PC-9 (cell line): ENCODE measurements around the gene ADAM23. TPM values are rescaled to one million over a fixed set of nuclear protein-coding genes. Genes with fewer than 3 reads are reported as not detected.

Experiments
- BruUV-seq: library from RNA; stranded (reverse); fragments of 400-500 nt; replicated peaks from 2 replicates; lab custom pipeline; 2021; lab: Mats Ljungman, UMichigan
- CTCF ChIA-PET: fragments of 300-600 bp; sonication (Branson Sonifier 250); formaldehyde crosslinking; loops from one replicate; lab custom pipeline; 2022; ENCODE audit warnings: antibody characterized with exemption; lab: Charles Lee
- POLR2A ChIA-PET: fragments of 300-600 bp; sonication (Branson Sonifier 250); formaldehyde crosslinking; loops from one replicate; lab custom pipeline; 2022; ENCODE audit warnings: antibody characterized with exemption; ENCODE audit not compliant: unreplicated experiment; lab: Charles Lee
- DNase-seq, 2 experiments: peaks; one replicate each; pipeline versions ENCODE4 v3.0.0 to v3.0.0-alpha.2; 2015 to 2022; ENCODE audit warnings: mixed read lengths in 1 of 2
- H2AFZ ChIP-seq: fragments of 200-600 bp; sonication (generic); 2 replicates; pipeline ENCODE4 v1.8.1; 2017; ENCODE audit warnings: antibody characterized with exemption
- H3F3A ChIP-seq: fragments of 200-600 bp; sonication (generic); 2 replicates; pipeline ENCODE4 v1.8.1; 2017; ENCODE audit warnings: antibody characterized with exemption, mild to moderate bottlenecking, low read depth; ENCODE audit not compliant: insufficient read depth
- H3K27ac ChIP-seq: fragments of 200-600 bp; sonication (generic); 2 replicates; pipeline ENCODE4 v1.6.1; 2016; ENCODE audit warnings: mixed run types
- H3K27me3 ChIP-seq: fragments of 200-600 bp; sonication (generic); 2 replicates; pipeline ENCODE4 v1.6.1; 2016; ENCODE audit warnings: low read depth, mixed run types; ENCODE audit not compliant: insufficient read depth
- H3K36me3 ChIP-seq: fragments of 200-600 bp; sonication (generic); 2 replicates; pipeline ENCODE4 v1.6.1; 2016; ENCODE audit warnings: low read depth, mixed run types
- H3K4me1 ChIP-seq: fragments of 200-600 bp; sonication (generic); replicated peaks from 2 replicates; pipeline ENCODE4 v1.6.1; 2016; ENCODE audit warnings: mixed run types; ENCODE audit not compliant: insufficient read depth
- H3K4me2 ChIP-seq: fragments of 200-600 bp; sonication (generic); 2 replicates; pipeline ENCODE4 v1.6.1; 2017; ENCODE audit warnings: mixed run types
- H3K4me3 ChIP-seq: fragments of 200-600 bp; sonication (generic); 2 replicates; pipeline ENCODE4 v1.6.1; 2016; ENCODE audit warnings: mixed run types
- H3K79me2 ChIP-seq: fragments of 200-600 bp; sonication (generic); 2 replicates; pipeline ENCODE4 v1.6.1; 2017; ENCODE audit warnings: low read depth, mixed run types
- H3K9me2 ChIP-seq: fragments of 200-600 bp; sonication (generic); 2 replicates; pipeline ENCODE4 v1.8.1; 2017; ENCODE audit warnings: mild to moderate bottlenecking; ENCODE audit not compliant: insufficient read depth
- H3K9me3 ChIP-seq: fragments of 200-600 bp; sonication (generic); 2 replicates; pipeline ENCODE4 v1.8.1; 2016; ENCODE audit warnings: low read depth; ENCODE audit not compliant: insufficient read depth
- H4K20me1 ChIP-seq: fragments of 200-600 bp; sonication (generic); 2 replicates; pipeline ENCODE4 v1.8.1; 2017; ENCODE audit not compliant: insufficient read depth
- CTCF ChIP-seq: fragments of 200-600 bp; sonication (generic); conservative IDR thresholded peaks from 2 replicates; pipeline ENCODE4 v1.6.1; 2017; ENCODE audit warnings: mixed run types, antibody characterized with exemption, mild to moderate bottlenecking, moderate library complexity
- EZH2 ChIP-seq: fragments of 200-600 bp; sonication (generic); IDR thresholded peaks from 2 replicates; pipeline ENCODE4 v1.8.0; 2017; ENCODE audit warnings: antibody characterized with exemption, low read depth
- intact Hi-C: fragments of 100-400 bp; cut with micrococcal nuclease; formaldehyde crosslinking; loops from one replicate; pipeline ENCODE4 v1.10.0; 2022; ENCODE audit not compliant: unreplicated experiment
- total RNA-seq: library from RNA; stranded (reverse); gene quantifications from 2 replicates; pipeline ENCODE4 v1.2.3, GENCODE V29; 2021

ADAM23 gene
- total RNA-seq, 1 experiment from 2014 or later, result 12.0 TPM

GRCh38 chr2:206456078-206456754 lies 12.9 kb downstream of the ADAM23 start:
- no peak overlapping the region for H2AFZ ChIP-seq
- ChIA-PET POLR2A (interaction anchor here (0.7 kb wide), 1 partner anchor 1047 kb away, joined by 4 read pairs; no protein-coding TSS in a partner anchor), CTCF (no interaction called here)
- H3K27me3 ChIP-seq, result no peaks in the 10 kb centered on the region
- no TSS peak for BruUV-seq
- H3F3A ChIP-seq, result 0 out of 2 replicates have a peak, but pooled peaks cover 11% of the 10 kb centered on the region
- no peaks in the 10 kb centered on the region for H4K20me1 ChIP-seq
- H3K4me1 ChIP-seq, result peaks cover 19% of the 10 kb centered on the region
- H3K36me3 ChIP-seq, result no peaks in the 10 kb centered on the region
- intact Hi-C loops, result no loop called here
- H3K4me3 ChIP-seq, result no peak overlapping the region
- H3K9me2 ChIP-seq, result no peaks in the 10 kb centered on the region
- TF ChIP-seq EZH2, result no peak
- no peak for TF ChIP-seq CTCF
- DNase-seq, result no peak
- 0 out of 2 replicates have a peak overlapping the region, but pooled peaks have one; percentile 56 for H3K27ac ChIP-seq
- no peak overlapping the region for H3K4me2 ChIP-seq
- no peaks in the 10 kb centered on the region for H3K79me2 ChIP-seq
- no peaks in the 10 kb centered on the region for H3K9me3 ChIP-seq

- no peaks in the 10 kb centered on the region for H3K27me3 ChIP-seq
- H3K4me1 ChIP-seq, result peaks cover 19% of the 10 kb centered on the region
- H3K9me3 ChIP-seq, result no peaks in the 10 kb centered on the region
- peak overlapping the region; percentile 40 for H3K4me2 ChIP-seq
- POLR2A ChIA-PET, result interaction anchor here (0.7 kb wide), 1 partner anchor 1046 kb away, joined by 4 read pairs; no protein-coding TSS in a partner anchor
- H3K79me2 ChIP-seq, result no peaks in the 10 kb centered on the region
- no peak for TF ChIP-seq CTCF
- no peak for TF ChIP-seq EZH2
- DNase-seq, result peak in 1 of 2 experiments; percentile 88
- H2AFZ ChIP-seq, result no peak overlapping the region
- H3K4me3 ChIP-seq, result no peak overlapping the region
- H3K27ac ChIP-seq, result peak overlapping the region; percentile 56
- H3K36me3 ChIP-seq, result no peaks in the 10 kb centered on the region
- no TSS peak for BruUV-seq
- intact Hi-C loops, result no loop called here
- no peaks in the 10 kb centered on the region for H3K9me2 ChIP-seq
- 0 out of 2 replicates have a peak, but pooled peaks cover 11% of the 10 kb centered on the region for H3F3A ChIP-seq
- CTCF ChIA-PET, result interaction anchor here (0.6 kb wide), 1 partner anchor 325 kb away, joined by 3 read pairs; no protein-coding TSS in a partner anchor
- H4K20me1 ChIP-seq, result no peaks in the 10 kb centered on the region
Measured at GRCh38 chr2:206457188-206457634, 13.9 kb downstream of the ADAM23 start.

- Histone ChIP-seq H3K79me2 (no peaks in the 10 kb centered on the region), H3F3A (0 out of 2 replicates have a peak, but pooled peaks cover 8% of the 10 kb centered on the region), H3K4me3 (no peak overlapping the region), H3K9me3 (no peaks in the 10 kb centered on the region), H3K27me3 (no peaks in the 10 kb centered on the region), H3K36me3 (no peaks in the 10 kb centered on the region), H4K20me1 (no peaks in the 10 kb centered on the region), H3K9me2 (no peaks in the 10 kb centered on the region), H3K27ac (no peak overlapping the region), H3K4me2 (no peak overlapping the region), H2AFZ (no peak overlapping the region), H3K4me1 (peaks cover 9% of the 10 kb centered on the region)
- ChIA-PET CTCF (no interaction called here), POLR2A (no interaction called here)
- TF ChIP-seq CTCF, result no peak
- no peak for TF ChIP-seq EZH2
- DNase-seq, result no peak
- BruUV-seq, result no TSS peak
- intact Hi-C loops, result no loop called here
Measured at GRCh38 chr2:206462240-206462854, 19.0 kb downstream of the ADAM23 start.
